OCI-LY3 (cell line): ENCODE data around the gene FOXG1.

ENCODE experiments used
- H2AFZ ChIP-seq: fragments of 200-600, 300-600 bp; shearing (Covaris generic); 2 replicates; pipeline ENCODE4 v1.6.0; 2014; ENCODE audit warnings: antibody characterized with exemption, low read depth, low read length
- H3K27ac ChIP-seq: fragments of 200-600, 300-600 bp; sonication (generic); 2 replicates; pipeline ENCODE4 v1.5.1; 2014; ENCODE audit warnings: mild to moderate bottlenecking, low read length, moderate library complexity, mixed read lengths
- H3K27me3 ChIP-seq: fragments of 200-600, 300-600 bp; sonication (generic); 2 replicates; pipeline ENCODE4 v1.6.1; 2014; ENCODE audit warnings: low read depth, low read length, mixed read lengths
- H3K36me3 ChIP-seq: fragments of 200-600, 300-600 bp; sonication (generic); replicated peaks from 2 replicates; pipeline ENCODE3; 2014; ENCODE audit warnings: low read depth, low read length, mixed read lengths
- H3K4me1 ChIP-seq: fragments of 300-600, 200-600 bp; sonication (generic); 2 replicates; pipeline ENCODE4 v1.6.1; 2014; ENCODE audit warnings: low read length, mixed read lengths
- H3K4me2 ChIP-seq: fragments of 200-600, 300-600 bp; sonication (generic); 2 replicates; pipeline ENCODE4 v1.6.1; 2014; ENCODE audit warnings: low read length, mixed read lengths
- H3K4me3 ChIP-seq: fragments of 300-600, 200-600 bp; sonication (generic); 2 replicates; pipeline ENCODE4 v1.5.1; 2014; ENCODE audit warnings: antibody characterized with exemption, mild to moderate bottlenecking, low read length, moderate library complexity
- H3K79me2 ChIP-seq: fragments of 300-600, 200-600 bp; shearing (Covaris generic); 2 replicates; pipeline ENCODE4 v1.6.1; 2014; ENCODE audit warnings: mild to moderate bottlenecking, low read length, mixed read lengths
- H3K9ac ChIP-seq: fragments of 300-600, 200-600 bp; shearing (Covaris generic); 2 replicates; pipeline ENCODE4 v1.6.0; 2014; ENCODE audit warnings: mild to moderate bottlenecking, low read length, moderate library complexity
- H3K9me3 ChIP-seq: fragments of 200-600, 300-600 bp; shearing (Covaris generic); 2 replicates; pipeline ENCODE4 v1.6.1; 2014; ENCODE audit warnings: low read length, mixed read lengths; ENCODE audit not compliant: insufficient read depth
- H4K20me1 ChIP-seq: fragments of 200-600, 300-600 bp; sonication (generic); 2 replicates; pipeline ENCODE4 v1.6.1; 2016; ENCODE audit warnings: low read length, mixed read lengths; ENCODE audit not compliant: insufficient read depth
- CTCF ChIP-seq: fragments of 200-600, 300-600 bp; sonication (generic); IDR thresholded peaks from 2 replicates; pipeline ENCODE4 v1.5.1; 2014; ENCODE audit warnings: antibody characterized with exemption, low read length, low read depth
- EZH2phosphoT487 ChIP-seq: fragments of 200-600 bp; shearing (Covaris generic); IDR thresholded peaks from 2 replicates; pipeline ENCODE4 v1.6.1; 2018; ENCODE audit warnings: antibody characterized with exemption, mixed run types, low read depth

FOXG1 gene

GRCh38 chr14:28766469-28766955 lies at the start of gene FOXG1:
FOXG1 (plus strand) TSS chr14:28766787; CDS start chr14:28767280, 493 bp downstream.
- TF ChIP-seq EZH2phosphoT487 (no peak), CTCF (no peak)
- Histone ChIP-seq H3K4me3 (peak within 1 kb of the TSS; percentile 75), H2AFZ (peak within 1 kb of the TSS; percentile 84), H3K9ac (peak within 1 kb of the TSS; percentile 70), H3K27me3 (no peaks in the 10 kb centered on the region), H3K9me3 (no peaks in the 10 kb centered on the region), H3K79me2 (no peaks in the 10 kb centered on the region), H3K27ac (peak within 1 kb of the TSS; percentile 26; the same call in 1 of the 2 replicates), H3K4me1 (no peaks in the 10 kb centered on the region), H4K20me1 (no peaks in the 10 kb centered on the region), H3K36me3 (peaks cover 4% of the 10 kb centered on the region), H3K4me2 (peak within 1 kb of the TSS; percentile 74)

- TF ChIP-seq CTCF = no peak
- H4K20me1 ChIP-seq = no peaks in the 10 kb centered on the region
- H2AFZ ChIP-seq = no peak overlapping the region
- no peaks in the 10 kb centered on the region for H3K36me3 ChIP-seq
- no peak overlapping the region for H3K4me3 ChIP-seq
- H3K27ac ChIP-seq = no peak overlapping the region
- no peak overlapping the region for H3K4me2 ChIP-seq
- no peaks in the 10 kb centered on the region for H3K79me2 ChIP-seq
- H3K4me1 ChIP-seq = no peaks in the 10 kb centered on the region
- H3K27me3 ChIP-seq = no peaks in the 10 kb centered on the region
- no peaks in the 10 kb centered on the region for H3K9me3 ChIP-seq
- H3K9ac ChIP-seq = no peak overlapping the region
Observed at GRCh38 chr14:28719130-28719529, 47.5 kb upstream of the FOXG1 start.

- H3K9ac ChIP-seq = no peak overlapping the region
- no peaks in the 10 kb centered on the region for H3K79me2 ChIP-seq
Observed at GRCh38 chr14:28731358-28731757, 35.2 kb upstream of the FOXG1 start.

GRCh38 chr14:28742171-28742846 lies 24.3 kb upstream of the FOXG1 start:
- no peak overlapping the region for H3K4me2 ChIP-seq
- no peak overlapping the region for H3K9ac ChIP-seq
- no peaks in the 10 kb centered on the region for H3K27me3 ChIP-seq
- no peaks in the 10 kb centered on the region for H3K36me3 ChIP-seq
- no peaks in the 10 kb centered on the region for H4K20me1 ChIP-seq
- H3K4me3 ChIP-seq = no peak overlapping the region
- no peak overlapping the region for H2AFZ ChIP-seq
- no peaks in the 10 kb centered on the region for H3K79me2 ChIP-seq
- TF ChIP-seq EZH2phosphoT487 (no peak), CTCF (no peak)
- H3K27ac ChIP-seq = no peak overlapping the region
- H3K9me3 ChIP-seq = no peaks in the 10 kb centered on the region
- no peaks in the 10 kb centered on the region for H3K4me1 ChIP-seq

More at GRCh38 chr14:28731358-28731757, 35.2 kb upstream of the FOXG1 start:
- Histone ChIP-seq H3K9me3 (no peaks in the 10 kb centered on the region), H3K4me1 (no peaks in the 10 kb centered on the region), H3K4me2 (no peak overlapping the region), H2AFZ (no peak overlapping the region), H3K27ac (no peak overlapping the region), H3K27me3 (no peaks in the 10 kb centered on the region), H3K4me3 (no peak overlapping the region), H3K36me3 (no peaks in the 10 kb centered on the region), H4K20me1 (no peaks in the 10 kb centered on the region)
- TF ChIP-seq EZH2phosphoT487 (no peak), CTCF (no peak)
